Activated CD8-positive, alpha-beta memory T cell treated with anti-CD3 and anti-CD28 coated beads, Interleukin-2, amount 50 U/mL, for 4 hours (primary cell): ENCODE data around the gene GPA33.
"Not testable (repeated sequence)": the region's sequence is repeated elsewhere in the genome, so short reads cannot be mapped to it uniquely, and the experiment has no call there.

Experiments
- DNase-seq: peaks from one replicate; pipeline ENCODE4 v3.0.0-alpha.2; 2020

Gene GPA33

DNA sequence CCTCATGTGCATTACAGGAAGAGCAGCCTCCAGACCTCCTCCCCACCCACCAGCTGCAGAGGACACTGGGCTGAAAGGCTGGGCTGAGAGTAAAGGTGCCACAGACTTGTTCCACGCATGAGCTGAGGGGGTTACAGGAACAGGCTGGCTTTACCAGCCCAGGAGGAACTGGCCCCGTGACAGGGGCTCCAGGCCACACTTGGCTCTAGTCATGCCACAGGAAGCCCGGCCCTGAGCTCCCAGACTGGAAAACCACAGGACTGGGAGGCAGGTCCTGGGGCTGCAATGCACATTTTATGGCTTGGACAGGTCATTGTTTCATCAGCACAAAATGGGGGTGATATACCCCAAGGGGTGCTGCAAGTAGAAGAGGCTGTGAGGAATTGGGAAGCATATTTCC, 35.6 kb downstream of the GPA33 start:
- DNase-seq: no peak

DNA sequence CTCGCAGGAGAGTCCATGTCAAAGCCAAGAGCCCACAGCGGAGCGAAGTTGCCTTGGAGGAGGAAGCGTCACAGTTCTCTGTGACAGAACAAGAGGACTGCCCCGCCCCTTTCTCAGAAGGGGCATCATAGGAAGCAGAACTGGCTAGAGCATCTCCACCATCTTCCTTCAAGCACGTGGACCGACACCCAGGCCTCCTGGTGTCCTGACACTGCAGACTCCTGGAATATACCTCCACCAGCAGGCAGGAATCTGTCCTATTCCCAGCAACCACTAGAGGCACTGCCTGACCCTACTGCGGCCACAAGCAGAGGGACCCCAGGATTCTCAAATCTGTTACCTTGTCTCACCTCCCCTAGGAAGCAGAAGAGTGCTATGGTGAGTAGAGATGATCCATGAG, 37.8 kb downstream of the GPA33 start:
- no peak for DNase-seq

DNA sequence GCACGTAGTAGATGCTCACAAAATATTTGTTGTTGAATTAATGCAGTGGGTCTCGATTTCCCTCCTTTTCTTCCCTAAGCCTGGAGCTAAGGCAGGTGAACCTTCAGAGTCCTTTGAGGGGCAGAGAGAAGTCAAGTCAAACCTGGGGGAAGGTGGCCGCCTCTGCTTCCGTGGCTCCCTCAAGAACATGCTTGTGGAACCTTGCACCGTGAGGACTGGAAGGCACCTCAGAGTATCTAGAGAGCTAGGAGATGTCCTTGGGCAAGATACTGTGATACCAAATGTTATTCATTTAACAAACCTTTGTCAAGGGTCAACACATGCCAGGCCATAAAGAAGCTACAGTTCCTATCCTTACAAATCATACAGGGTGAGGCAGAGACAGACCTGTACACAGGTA, 38.3 kb downstream of the GPA33 start:
- DNase-seq: no peak

DNA sequence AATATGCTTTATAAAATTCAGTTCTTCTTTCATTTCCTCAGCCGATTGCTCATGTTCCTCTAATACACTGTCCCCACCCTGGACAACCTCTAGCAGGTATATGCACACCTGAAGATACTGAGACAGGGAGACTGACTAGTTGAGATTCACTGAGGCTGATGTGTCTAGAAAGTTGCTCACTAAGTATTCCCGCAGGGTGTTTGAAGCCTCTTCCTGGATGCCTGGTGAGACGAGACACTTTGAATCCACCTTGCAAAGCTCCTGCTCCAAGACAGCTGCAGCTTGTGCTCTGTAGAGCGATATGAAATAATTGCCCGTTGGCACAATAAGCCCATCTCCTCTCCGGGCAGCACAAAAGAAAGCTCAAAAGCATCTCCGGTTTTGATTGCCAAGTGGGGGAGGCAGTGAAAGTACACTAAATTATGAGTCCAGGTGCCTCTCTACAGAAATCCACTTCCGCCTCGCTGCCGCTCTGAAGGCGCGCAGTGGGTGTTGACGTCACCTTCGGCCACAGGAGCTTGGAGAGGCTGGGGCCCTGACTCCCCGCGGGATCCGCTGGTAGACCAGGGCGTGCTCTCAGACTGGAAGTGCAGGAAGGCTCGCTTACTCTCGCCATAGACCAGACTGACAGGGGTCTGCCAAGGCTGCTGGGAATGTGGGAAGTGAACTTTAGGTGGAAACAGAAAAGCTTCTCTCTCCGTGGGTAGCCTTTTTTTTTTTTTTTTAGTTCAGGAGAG, 46.3 kb downstream of the GPA33 start:
- DNase-seq: peak; percentile 59

DNA sequence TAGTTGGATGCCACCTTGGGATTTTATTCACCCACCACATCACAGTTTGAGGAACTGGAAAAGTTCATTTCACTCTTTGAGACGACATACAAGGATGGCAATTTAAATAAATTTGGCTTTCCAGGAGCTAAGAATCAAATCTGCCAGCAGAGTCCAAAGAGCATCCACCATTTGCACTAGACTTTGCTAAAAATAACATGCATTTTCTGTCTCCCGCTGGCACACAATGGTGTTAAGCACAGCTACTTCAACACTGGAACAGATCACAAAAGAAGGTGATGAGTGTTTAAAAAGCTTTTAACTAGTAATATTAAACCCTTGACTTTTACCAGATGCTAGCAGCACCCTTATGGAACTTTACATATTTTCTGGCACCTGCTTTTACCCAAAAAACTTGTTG, 56.5 kb downstream of the GPA33 start:
- no peak for DNase-seq

DNA sequence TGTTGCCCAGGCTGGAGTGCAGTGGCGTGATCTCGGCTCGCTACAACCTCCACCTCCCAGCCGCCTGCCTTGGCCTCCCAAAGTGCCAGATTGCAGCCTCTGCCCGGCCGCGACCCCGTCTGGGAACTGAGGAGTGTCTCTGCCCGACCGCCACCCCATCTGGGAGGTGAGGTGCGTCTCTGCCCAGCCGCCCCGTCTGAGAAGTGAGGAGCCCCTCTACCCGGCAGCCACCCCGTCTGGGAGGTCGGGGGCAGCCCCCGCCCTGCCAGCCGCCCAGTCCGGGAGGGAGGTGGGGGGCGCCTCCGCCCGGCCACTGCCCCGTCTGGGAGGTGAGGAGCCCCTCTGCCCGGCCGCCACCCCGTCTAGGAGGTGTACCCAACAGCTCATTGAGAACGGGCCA, 60.6 kb downstream of the GPA33 start:
- DNase-seq: not testable (repeated sequence)

DNA sequence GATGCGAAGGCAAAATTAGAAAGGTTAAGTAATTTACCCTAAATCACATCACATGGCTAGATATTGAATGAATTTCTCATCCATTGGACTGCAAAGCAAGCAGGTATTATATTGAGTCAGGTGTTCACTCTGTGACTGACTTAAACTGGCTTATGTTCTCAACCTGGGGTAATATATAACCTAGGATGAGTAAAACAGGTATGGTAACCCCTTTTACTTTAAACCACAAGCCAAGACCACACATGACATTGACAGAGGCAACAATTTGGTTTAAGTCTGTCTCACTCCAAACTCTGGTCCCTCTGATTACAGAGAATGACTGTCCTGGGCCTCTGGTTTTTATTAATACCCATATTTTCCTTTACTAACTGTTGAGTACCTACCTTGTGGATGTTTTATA, 67.8 kb downstream of the GPA33 start:
- DNase-seq: no peak

DNA sequence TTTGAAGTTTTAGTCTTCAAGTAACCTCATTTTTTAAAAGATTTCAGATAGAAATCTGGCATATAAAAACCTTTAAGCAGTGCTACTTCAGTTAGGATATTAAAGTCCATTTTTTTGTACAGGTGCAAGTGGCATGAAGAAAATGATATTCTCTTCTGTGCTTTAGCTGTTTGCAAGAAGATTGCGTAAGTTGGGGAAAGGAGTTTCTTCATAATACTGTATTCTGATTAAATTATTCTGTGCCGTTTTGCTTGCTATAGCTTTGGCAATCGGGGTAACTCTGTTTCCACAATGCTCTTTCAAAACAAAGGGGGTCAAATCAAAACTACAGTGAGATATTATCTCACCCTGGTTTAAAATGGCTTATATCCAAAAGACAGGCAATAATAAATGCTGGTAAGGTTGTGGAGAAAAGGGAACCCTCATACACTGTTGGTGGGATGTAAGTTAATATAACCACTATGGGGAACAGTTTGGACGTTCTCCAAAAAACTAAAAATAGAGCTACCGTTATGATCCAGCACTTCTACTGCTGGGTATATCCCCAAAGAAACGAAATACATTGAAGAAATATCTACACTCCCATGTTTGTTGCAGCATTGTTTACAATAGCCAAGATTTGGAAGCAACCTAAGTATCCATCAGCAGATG, 74.0 kb downstream of the GPA33 start:
- DNase-seq: no peak

DNA sequence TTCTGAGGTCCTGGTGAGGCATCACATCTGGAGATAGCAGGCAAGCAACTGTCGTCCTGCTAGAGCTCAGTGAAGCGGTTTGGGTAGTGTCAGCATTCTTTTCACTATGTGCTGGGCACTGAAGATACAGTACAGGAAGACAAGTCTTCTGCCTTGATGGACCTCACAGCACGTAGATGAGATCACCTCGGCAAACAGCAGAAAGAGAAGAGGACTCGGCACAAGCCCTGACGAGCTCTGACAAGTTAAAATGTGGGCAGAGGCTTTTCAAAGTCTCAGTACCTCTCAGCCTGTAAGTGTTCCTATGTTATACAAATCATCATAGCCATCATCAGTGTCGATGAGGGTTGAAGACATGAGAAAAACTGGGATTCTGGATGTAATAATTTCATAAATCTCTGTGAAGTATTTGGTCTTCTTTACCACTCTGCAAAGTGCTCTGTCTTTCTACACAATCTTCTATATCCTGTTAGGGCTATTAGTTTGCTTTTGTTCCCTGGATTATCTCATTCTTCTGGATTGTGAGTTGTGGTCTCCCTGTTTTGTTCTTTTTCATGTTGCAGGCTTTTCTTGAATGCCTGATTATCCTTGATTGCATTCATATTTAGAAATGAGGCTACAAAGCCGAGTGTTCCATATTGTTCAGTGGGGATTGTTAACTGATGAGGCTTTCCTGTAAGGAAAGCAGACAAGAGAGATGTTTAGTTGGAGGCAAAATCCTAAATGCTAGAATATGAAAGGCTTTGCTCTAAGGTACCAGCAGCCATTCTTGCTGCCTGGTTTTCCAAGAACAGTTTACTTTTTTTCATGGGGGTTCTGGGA, 76.9 kb downstream of the GPA33 start:
- no peak for DNase-seq

DNA sequence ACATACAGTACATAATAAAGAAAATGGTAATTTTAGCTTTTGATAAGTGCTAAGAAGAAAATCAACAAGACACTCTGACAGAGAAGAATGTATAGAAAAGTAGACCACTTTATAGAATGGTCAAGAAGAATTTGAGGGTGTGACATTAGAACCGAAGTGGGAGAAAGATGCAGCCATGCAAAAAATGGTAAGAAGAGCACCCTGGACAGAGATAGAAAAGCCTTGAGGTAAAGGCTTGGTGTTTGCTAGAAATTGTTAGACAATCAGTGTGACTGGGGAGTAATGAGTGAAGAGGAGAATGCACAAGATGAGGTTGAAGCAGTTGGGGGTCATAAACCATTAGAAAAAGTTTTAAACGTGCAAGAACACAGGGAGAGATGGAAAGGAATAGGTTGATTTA, 77.6 kb downstream of the GPA33 start:
- DNase-seq: no peak

DNA sequence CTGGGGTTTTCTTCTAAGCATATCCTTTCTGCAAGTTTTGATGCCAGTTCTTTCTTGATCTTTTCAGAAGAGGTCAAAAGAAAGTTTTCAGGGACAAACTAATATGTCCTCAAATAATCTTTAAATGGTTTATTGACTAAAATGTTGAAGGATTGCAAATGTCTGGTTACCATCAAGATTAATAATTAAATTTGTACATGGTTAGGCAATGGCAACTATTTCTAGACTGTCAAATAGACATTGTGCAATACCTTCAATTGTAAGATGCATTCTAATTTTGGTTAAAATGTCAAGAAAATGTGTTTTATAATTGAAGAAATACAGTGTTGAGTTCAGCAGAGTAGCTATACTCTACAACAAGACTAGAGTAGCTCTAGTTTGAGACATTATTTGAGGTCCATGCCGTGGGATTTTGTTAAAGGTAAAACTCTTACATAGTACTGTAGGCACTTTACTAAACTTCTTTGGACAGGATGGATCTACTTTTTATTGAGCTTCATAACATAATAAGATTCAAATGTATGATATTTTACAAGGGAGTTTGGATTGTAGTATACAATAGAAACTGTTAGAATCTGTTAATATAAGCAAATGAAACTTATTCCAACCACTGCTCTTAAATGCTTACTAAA, 78.5 kb downstream of the GPA33 start:
- no peak for DNase-seq

DNA sequence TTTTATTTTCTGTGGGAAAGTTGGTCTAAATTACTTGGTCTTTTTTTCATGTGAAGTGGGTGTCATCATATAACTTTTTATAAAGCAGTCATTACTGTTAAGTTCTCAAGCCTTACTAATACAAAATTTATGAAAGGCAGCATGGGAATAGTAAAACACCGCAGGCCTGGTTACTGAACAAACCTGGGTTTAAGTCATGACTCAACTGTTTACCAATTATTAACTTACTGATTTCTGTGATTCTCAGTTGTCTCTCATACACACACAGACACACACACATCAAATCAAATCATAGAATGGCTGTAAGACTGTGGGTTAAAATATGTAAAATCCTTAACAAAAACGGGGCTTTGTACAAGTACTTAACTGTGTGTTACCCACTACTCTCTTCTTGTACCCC, 86.5 kb downstream of the GPA33 start:
- DNase-seq: no peak
